Measurements from ENCODE around the gene YBX1. TPM values are rescaled to one million over a fixed set of nuclear protein-coding genes. Genes with fewer than 3 reads are reported as not detected.
"Not testable (repeated sequence)": the region's sequence is repeated elsewhere in the genome, so short reads cannot be mapped to it uniquely, and the experiment has no call there.

Gene YBX1
- total RNA-seq, 1 donor = 491 TPM

DNA sequence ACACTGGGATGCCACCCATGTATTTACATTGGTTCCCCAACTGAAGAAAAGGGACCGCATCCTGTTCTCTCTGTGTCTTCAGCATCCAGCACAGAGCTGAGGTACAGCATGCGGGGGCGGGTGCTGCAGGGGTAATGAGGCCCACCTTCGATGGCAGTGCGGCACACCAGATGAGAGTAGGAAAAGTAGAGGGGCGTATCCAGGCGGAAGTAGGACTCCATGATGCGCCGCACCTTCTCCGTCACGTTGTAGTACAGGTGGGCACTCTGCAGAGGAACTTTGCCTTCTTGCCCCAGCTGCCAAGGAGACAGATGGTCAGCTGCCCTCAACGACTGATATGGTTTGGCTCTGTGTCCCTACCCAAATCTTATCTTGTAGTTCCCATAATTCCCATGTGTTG, 67.8 kb downstream of the YBX1 start:
- TF ChIP-seq, protein P1, sequence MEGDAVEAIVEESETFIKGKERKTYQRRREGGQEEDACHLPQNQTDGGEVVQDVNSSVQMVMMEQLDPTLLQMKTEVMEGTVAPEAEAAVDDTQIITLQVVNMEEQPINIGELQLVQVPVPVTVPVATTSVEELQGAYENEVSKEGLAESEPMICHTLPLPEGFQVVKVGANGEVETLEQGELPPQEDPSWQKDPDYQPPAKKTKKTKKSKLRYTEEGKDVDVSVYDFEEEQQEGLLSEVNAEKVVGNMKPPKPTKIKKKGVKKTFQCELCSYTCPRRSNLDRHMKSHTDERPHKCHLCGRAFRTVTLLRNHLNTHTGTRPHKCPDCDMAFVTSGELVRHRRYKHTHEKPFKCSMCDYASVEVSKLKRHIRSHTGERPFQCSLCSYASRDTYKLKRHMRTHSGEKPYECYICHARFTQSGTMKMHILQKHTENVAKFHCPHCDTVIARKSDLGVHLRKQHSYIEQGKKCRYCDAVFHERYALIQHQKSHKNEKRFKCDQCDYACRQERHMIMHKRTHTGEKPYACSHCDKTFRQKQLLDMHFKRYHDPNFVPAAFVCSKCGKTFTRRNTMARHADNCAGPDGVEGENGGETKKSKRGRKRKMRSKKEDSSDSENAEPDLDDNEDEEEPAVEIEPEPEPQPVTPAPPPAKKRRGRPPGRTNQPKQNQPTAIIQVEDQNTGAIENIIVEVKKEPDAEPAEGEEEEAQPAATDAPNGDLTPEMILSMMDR (IDR thresholded peaks at IDR 0.05; ENCODE audit: extremely low read depth, low read depth, low read length) = no peak
- no peaks in the 10 kb centered on the region for H3K79me2 ChIP-seq (ENCODE audit: insufficient read depth, low read length)
- H3K9me3 ChIP-seq (ENCODE audit: low read depth, low read length) = no peaks in the 10 kb centered on the region
- H3K4me3 ChIP-seq (ENCODE audit: insufficient read depth, low read length) = no peak overlapping the region
- H4K20me1 ChIP-seq (ENCODE audit: insufficient read depth, low read length) = peaks cover 24% of the 10 kb centered on the region
- H3K36me3 ChIP-seq (ENCODE audit: insufficient read depth, low read length) = peaks cover 75% of the 10 kb centered on the region
- H3K4me1 ChIP-seq (ENCODE audit: insufficient read depth, low read length) = peaks cover 12% of the 10 kb centered on the region
- DNase-seq (ENCODE audit: insufficient read length, low spot score, missing footprints) = no peak
- no peak overlapping the region for H3K4me2 ChIP-seq (ENCODE audit: insufficient read depth, low read length)
- H2AFZ ChIP-seq (ENCODE audit: low read length) = no peak overlapping the region
- H3K27me3 ChIP-seq (ENCODE audit: insufficient read depth, low read length) = no peaks in the 10 kb centered on the region
- no peak overlapping the region for H3K27ac ChIP-seq (ENCODE audit: low read depth, low read length)

DNA sequence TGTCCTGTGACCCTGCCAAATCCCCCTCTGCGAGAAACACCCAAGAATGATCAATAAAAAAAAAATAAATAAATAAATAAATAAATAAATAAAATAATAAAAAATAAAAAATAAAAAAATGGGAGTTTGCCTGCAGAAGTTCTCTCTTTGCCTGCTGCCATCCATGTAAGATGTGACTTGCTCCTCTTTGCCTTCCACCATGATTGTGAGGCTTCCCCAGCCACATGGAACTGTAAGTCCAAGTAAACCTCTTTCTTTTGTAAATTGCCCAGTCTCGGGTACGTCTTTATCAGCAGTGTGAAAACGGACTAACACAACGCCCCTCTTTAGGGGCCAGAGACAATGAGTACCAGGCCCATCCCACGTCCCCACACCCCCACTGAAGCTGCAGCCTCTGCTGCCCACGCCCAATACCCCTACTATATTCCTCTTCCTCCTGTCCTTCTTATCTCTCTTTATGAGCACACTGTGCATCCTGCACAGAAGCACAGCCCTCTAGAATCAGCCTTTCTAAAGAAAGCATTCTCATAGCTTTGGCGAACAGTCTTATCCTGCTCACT, 69.4 kb downstream of the YBX1 start:
- H3K27me3 ChIP-seq (ENCODE audit: insufficient read depth, low read length); H3K4me2 ChIP-seq (ENCODE audit: insufficient read depth, low read length); DNase-seq (ENCODE audit: insufficient read length, low spot score, missing footprints); H3K9me3 ChIP-seq (ENCODE audit: low read depth, low read length); H3K4me3 ChIP-seq (ENCODE audit: insufficient read depth, low read length); H2AFZ ChIP-seq (ENCODE audit: low read length); H3K79me2 ChIP-seq (ENCODE audit: insufficient read depth, low read length): not testable (repeated sequence)
- H4K20me1 ChIP-seq (ENCODE audit: insufficient read depth, low read length) = peaks cover 27% of the 10 kb centered on the region
- peaks cover 79% of the 10 kb centered on the region for H3K36me3 ChIP-seq (ENCODE audit: insufficient read depth, low read length)
- peak overlapping the region; percentile 77 for H3K27ac ChIP-seq (ENCODE audit: low read depth, low read length)
- peaks cover 12% of the 10 kb centered on the region for H3K4me1 ChIP-seq (ENCODE audit: insufficient read depth, low read length)

- no peaks in the 10 kb centered on the region for H3K27me3 ChIP-seq (ENCODE audit: insufficient read depth, low read length)
- peaks cover 79% of the 10 kb centered on the region for H3K36me3 ChIP-seq (ENCODE audit: insufficient read depth, low read length)
- TF ChIP-seq, protein P1 (IDR thresholded peaks at IDR 0.05; ENCODE audit: extremely low read depth, low read depth, low read length) = no peak
- peaks cover 12% of the 10 kb centered on the region for H3K4me1 ChIP-seq (ENCODE audit: insufficient read depth, low read length)
- H3K4me3 ChIP-seq (ENCODE audit: insufficient read depth, low read length) = no peak overlapping the region
- H3K79me2 ChIP-seq (ENCODE audit: insufficient read depth, low read length) = peaks cover 3% of the 10 kb centered on the region
- H3K9me3 ChIP-seq (ENCODE audit: low read depth, low read length) = no peaks in the 10 kb centered on the region
- no peak overlapping the region for H3K4me2 ChIP-seq (ENCODE audit: insufficient read depth, low read length)
- no peak overlapping the region for H2AFZ ChIP-seq (ENCODE audit: low read length)
- H3K27ac ChIP-seq (ENCODE audit: low read depth, low read length) = peak overlapping the region; percentile 77
- DNase-seq (ENCODE audit: insufficient read length, low spot score, missing footprints) = peak; percentile 34
- H4K20me1 ChIP-seq (ENCODE audit: insufficient read depth, low read length) = peaks cover 29% of the 10 kb centered on the region
These were observed 70.1 kb downstream of the YBX1 start for GRCh38 chr1:42752284-42752683.

- peak overlapping the region; percentile 77 for H3K27ac ChIP-seq (ENCODE audit: low read depth, low read length)
- H3K4me2 ChIP-seq (ENCODE audit: insufficient read depth, low read length) = peak overlapping the region; percentile 71
- no peak overlapping the region for H3K4me3 ChIP-seq (ENCODE audit: insufficient read depth, low read length)
- H4K20me1 ChIP-seq (ENCODE audit: insufficient read depth, low read length) = peaks cover 30% of the 10 kb centered on the region
- DNase-seq (ENCODE audit: insufficient read length, low spot score, missing footprints) = peak; percentile 95
- H3K79me2 ChIP-seq (ENCODE audit: insufficient read depth, low read length) = peaks cover 5% of the 10 kb centered on the region
- peaks cover 12% of the 10 kb centered on the region for H3K4me1 ChIP-seq (ENCODE audit: insufficient read depth, low read length)
- no peaks in the 10 kb centered on the region for H3K9me3 ChIP-seq (ENCODE audit: low read depth, low read length)
- TF ChIP-seq, protein P1 (IDR thresholded peaks at IDR 0.05; ENCODE audit: extremely low read depth, low read depth, low read length) = no peak
- H3K36me3 ChIP-seq (ENCODE audit: insufficient read depth, low read length) = peaks cover 79% of the 10 kb centered on the region
- no peaks in the 10 kb centered on the region for H3K27me3 ChIP-seq (ENCODE audit: insufficient read depth, low read length)
- no peak overlapping the region for H2AFZ ChIP-seq (ENCODE audit: low read length)
These were observed 70.9 kb downstream of the YBX1 start for GRCh38 chr1:42753070-42753469.

Other genes with a start within 250 kb of the YBX1 start
- 0.88 and 3.3 TPM in 2 replicates for gene ZMYND12, start 226.4 kb upstream of the YBX1 start, total RNA-seq
- 64.4 and 72.2 TPM in 2 replicates for gene PPCS, start 225.9 kb upstream of the YBX1 start, total RNA-seq
- gene CCDC30, start 219.1 kb upstream of the YBX1 start, total RNA-seq = 4.0 and 4.7 TPM in 2 replicates
- gene PPIH, start 24.0 kb upstream of the YBX1 start, total RNA-seq = 17.4 and 18.3 TPM in 2 replicates
- not detected in 2 replicates for gene CLDN19, start 57.8 kb downstream of the YBX1 start, total RNA-seq
- 209 and 213 TPM in 2 replicates for gene P3H1, start 84.6 kb downstream of the YBX1 start, total RNA-seq
- 4.7 and 5.9 TPM in 2 replicates for gene C1orf50, start 84.8 kb downstream of the YBX1 start, total RNA-seq
- under 0.01 TPM in 2 replicates for gene TMEM269, start 102.6 kb downstream of the YBX1 start, total RNA-seq
- gene ERMAP, start 134.7 kb downstream of the YBX1 start, total RNA-seq = 21.7 and 29.2 TPM in 2 replicates
- 17.0 and 20.0 TPM in 2 replicates for gene SVBP, start 135.0 kb downstream of the YBX1 start, total RNA-seq
- 5.4 and 6.5 TPM in 2 replicates for gene ZNF691, start 164.2 kb downstream of the YBX1 start, total RNA-seq